G401 (cell line): ENCODE data around the gene EDNRB. TPM values are rescaled to one million over a fixed set of nuclear protein-coding genes. Genes with fewer than 3 reads are reported as not detected.
A peak's percentile ranks its signal among the peaks of the same experiment; 100 is the strongest.
"Not testable (repeated sequence)": the region's sequence is repeated elsewhere in the genome, so short reads cannot be mapped to it uniquely, and the experiment has no call there.

Experiments used
- DNase-seq: peaks from one replicate; pipeline ENCODE4 v3.0.0-alpha.2; 2015; ENCODE audit warnings: low spot score
- in situ Hi-C: cut with HindIII; loops from 2 replicates; pipeline ENCODE4 v1.10.0; 2016; ENCODE audit warnings: low sequenced_read_pairs, mixed read lengths
- total RNA-seq: library from RNA; depleted of rRNA; stranded (reverse); fragments of >200 nt; shearing (Covaris generic); gene quantifications from 2 replicates; pipeline ENCODE4 v1.2.3, GENCODE V29; 2014; rRNA removed

The EDNRB gene
- total RNA-seq, 1 experiment from 2014 or later: not detected

- in situ Hi-C loops: no loop called here
- no peak for DNase-seq
Measured at GRCh38 chr13:77859450-77859849, 59.2 kb downstream of the EDNRB start.

- in situ Hi-C loops: no loop called here
- DNase-seq: no peak
Measured at GRCh38 chr13:77857531-77858209, 61.0 kb downstream of the EDNRB start.

- in situ Hi-C loops: no loop called here
- peak; percentile 22 for DNase-seq
Measured at GRCh38 chr13:77853703-77854102, 64.9 kb downstream of the EDNRB start.

GRCh38 chr13:77848050-77848449 lies 70.6 kb downstream of the EDNRB start:
- DNase-seq, in situ Hi-C loops: not testable (repeated sequence)

DNA sequence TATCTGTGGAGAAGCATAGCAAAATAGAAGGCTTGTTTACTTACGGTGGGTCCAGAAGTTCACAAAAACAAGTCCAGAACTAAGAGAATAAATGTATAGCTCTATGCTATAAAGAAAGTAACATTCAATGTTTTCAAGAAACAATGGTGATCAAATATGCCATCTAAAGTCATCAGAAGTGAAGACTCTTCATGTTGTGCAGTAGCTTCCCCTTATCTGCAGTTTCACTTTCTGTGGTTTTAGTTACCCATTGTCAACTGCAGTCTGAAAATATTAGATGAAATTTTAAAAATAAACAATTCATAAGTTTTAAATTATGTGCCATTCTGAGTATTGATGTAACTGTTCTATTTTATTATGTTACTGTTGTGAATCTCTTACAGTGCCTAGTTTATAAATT lies 72.5 kb downstream of the EDNRB start:
- in situ Hi-C loops: no loop called here
- no peak for DNase-seq

Other genes with a start within 250 kb of the EDNRB start
- gene SLAIN1, start 221.1 kb downstream of the EDNRB start, total RNA-seq: 0.24 TPM in 1 of 2 replicates, not detected in the other